Transverse colon (tissue), 3 donors: Measurements from ENCODE around the gene ARHGEF10L.

Source experiments
- CTCF ChIP-seq, 5 experiments: fragments of 200-600 bp in 3 of 5; fragments of 450-650 bp in 2 of 5; sonication (generic) in 3 of 5; IDR thresholded peaks; 1 replicate in 2 of 5; 2 replicates in 3 of 5; pipeline ENCODE4 v1.5.1; 2016 to 2017; ENCODE audit warnings: antibody characterized with exemption in 5 of 5, inconsistent platforms in 3 of 5, mild to moderate bottlenecking in 2 of 5, moderate library complexity in 1 of 5
- EP300 ChIP-seq: sonication (generic); formaldehyde crosslinking; IDR thresholded peaks from one replicate; pipeline ENCODE4 v1.6.1; 2017; ENCODE audit warnings: antibody characterized with exemption, low read depth
- POLR2A ChIP-seq: fragments of 450-650 bp; IDR thresholded peaks from one replicate; pipeline ENCODE4 v1.6.1; 2016; ENCODE audit warnings: antibody characterized with exemption, mild to moderate bottlenecking, moderate library complexity

GRCh38 chr1:17603091-17603841 is 63.8 kb downstream of the ARHGEF10L start:
- TF ChIP-seq CTCF (IDR thresholded peaks at IDR 0.05) (no peak), POLR2A (no peak), EP300 (no peak)
